GM06990 (cell line): Measurements from ENCODE around the gene PTH2R.
"Not testable (repeated sequence)": the region's sequence is repeated elsewhere in the genome, so short reads cannot be mapped to it uniquely, and the experiment has no call there.

Experiments used
- DNase-seq: peaks from one replicate; pipeline ENCODE4 v3.0.0-alpha.2; 2011; ENCODE audit not compliant: insufficient read length; ENCODE audit errors: extremely low read depth
- H3K27me3 ChIP-seq: replicated peaks from 2 replicates; pipeline ENCODE4 v1.6.0; 2011; ENCODE audit warnings: low read length; ENCODE audit not compliant: control insufficient read depth, insufficient read depth
- H3K36me3 ChIP-seq: 2 replicates; pipeline ENCODE4 v1.5.1; 2011; ENCODE audit warnings: low read length; ENCODE audit not compliant: control insufficient read depth, insufficient read depth
- H3K4me3 ChIP-seq: replicated peaks from 2 replicates; pipeline ENCODE4 v1.5.1; 2011; ENCODE audit warnings: low read depth, mild to moderate bottlenecking, control low read depth, low read length
- TF ChIP-seq, protein P1 (sequence below): IDR thresholded peaks from 2 replicates; pipeline ENCODE4 v1.5.1; 2011; ENCODE audit warnings: low read length, control low read depth, mild to moderate bottlenecking, inconsistent platforms; ENCODE audit not compliant: insufficient read depth, poor library complexity, severe bottlenecking

The PTH2R gene

DNA sequence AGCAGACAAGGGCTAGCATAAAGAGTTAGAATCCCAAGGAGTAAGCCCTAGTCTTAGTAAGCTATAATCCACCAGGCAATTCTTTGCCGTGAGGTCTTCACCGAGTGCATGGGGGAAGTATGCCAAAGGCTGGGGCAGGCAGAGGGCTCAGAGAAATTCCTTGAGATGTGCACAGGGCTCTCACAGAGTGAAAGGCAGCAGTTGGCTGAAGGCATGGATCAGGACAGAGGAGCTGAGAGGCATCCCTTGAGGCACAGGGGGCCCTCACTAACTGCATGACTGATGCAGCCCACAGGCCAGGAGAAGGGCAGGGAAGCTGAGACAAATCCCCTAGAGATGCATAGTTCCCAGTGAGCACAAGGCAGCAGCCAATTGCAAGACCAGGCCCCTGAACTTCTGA is 34.1 kb downstream of the PTH2R start:
- Histone ChIP-seq H3K36me3 (no peaks in the 10 kb centered on the region), H3K4me3 (no peak overlapping the region), H3K27me3 (no peaks in the 10 kb centered on the region; the same call in 1 of the 2 replicates)
- DNase-seq = no peak
- TF ChIP-seq, protein P1, sequence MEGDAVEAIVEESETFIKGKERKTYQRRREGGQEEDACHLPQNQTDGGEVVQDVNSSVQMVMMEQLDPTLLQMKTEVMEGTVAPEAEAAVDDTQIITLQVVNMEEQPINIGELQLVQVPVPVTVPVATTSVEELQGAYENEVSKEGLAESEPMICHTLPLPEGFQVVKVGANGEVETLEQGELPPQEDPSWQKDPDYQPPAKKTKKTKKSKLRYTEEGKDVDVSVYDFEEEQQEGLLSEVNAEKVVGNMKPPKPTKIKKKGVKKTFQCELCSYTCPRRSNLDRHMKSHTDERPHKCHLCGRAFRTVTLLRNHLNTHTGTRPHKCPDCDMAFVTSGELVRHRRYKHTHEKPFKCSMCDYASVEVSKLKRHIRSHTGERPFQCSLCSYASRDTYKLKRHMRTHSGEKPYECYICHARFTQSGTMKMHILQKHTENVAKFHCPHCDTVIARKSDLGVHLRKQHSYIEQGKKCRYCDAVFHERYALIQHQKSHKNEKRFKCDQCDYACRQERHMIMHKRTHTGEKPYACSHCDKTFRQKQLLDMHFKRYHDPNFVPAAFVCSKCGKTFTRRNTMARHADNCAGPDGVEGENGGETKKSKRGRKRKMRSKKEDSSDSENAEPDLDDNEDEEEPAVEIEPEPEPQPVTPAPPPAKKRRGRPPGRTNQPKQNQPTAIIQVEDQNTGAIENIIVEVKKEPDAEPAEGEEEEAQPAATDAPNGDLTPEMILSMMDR = no peak

DNA sequence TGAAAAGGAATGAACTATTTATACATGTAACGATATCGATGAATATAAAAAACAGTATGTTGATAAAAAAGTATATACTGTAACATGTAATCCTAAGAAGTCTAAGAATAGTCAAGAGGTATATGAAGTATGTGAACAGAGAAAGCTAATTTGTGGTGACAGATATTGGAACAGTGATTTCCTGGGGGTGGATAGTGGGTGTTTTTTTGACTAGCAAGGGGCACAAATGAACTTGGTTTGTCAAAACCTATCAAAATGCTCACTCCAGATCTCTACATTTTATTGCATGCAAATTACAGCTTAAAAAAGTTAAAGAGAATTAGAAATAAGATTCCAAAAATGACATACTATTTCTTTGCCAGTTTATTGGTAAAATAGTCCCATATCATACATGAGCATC is 35.4 kb downstream of the PTH2R start:
- no peak overlapping the region for H3K4me3 ChIP-seq
- DNase-seq = no peak
- H3K27me3 ChIP-seq = no peaks in the 10 kb centered on the region
- TF ChIP-seq, protein P1 = no peak
- H3K36me3 ChIP-seq = no peaks in the 10 kb centered on the region

DNA sequence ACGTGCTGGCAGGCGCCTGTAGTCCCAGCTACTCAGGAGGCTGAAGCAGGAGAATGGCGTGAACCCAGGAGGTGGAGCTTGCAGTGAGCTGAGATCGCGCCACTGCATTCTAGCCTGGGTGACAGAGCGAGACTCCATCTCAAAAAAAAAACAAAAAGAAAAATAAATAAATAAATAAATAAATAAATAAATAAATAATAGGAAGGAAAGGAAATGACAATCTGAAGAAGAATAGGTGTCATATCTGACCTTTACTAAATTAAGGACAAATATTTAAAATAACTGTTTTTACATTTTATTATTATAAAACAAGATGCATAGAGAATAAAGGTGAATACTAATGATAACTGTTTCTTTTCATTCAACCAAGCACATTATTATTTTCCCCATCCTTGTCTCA is 40.9 kb downstream of the PTH2R start:
- not testable (repeated sequence) for H3K36me3 ChIP-seq, H3K4me3 ChIP-seq, H3K27me3 ChIP-seq

DNA sequence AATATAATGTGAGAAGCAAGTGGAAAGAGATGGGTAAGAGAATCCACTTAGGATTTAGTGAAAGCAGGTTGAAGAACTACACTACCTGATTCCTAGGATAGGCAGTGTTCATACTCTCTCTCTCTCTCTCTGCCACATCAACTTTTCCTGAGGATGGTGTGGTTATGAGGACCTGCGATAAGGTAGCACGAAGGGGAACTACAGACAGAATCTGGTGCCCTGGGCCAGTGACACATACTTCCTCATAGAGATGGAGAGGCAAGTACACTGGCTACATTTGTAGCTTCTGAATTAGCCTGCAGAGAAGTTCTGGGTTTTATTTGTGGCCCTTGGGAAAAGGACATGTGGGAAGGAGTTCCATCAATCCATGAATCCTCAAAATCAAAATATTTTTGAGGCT is 44.5 kb downstream of the PTH2R start:
- Histone ChIP-seq H3K27me3 (no peaks in the 10 kb centered on the region), H3K36me3 (no peaks in the 10 kb centered on the region), H3K4me3 (no peak overlapping the region)
- TF ChIP-seq, protein P1 = no peak
- no peak for DNase-seq

More for the DNA sequence above, 40.9 kb downstream of the PTH2R start:
- DNase-seq = not testable (repeated sequence)

DNA sequence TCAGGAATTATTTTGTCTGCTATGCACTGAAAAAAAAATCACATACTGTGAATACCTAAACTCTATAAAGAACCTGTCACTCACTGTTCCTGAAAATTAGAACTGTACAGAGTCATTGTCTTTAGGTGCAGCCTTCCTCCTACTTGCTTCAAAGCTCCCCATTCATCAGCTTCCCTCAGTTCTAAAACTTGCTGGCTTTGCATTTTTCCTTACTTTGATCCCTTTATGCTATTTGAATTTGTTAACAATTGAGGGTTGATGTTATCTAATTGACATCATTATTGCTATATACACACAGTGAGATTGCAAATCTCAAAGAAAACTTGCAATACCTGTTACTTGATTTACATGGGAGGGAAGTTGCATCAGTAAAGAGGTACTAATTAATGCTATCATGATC is 48.3 kb downstream of the PTH2R start:
- no peak for DNase-seq
- TF ChIP-seq, protein P1 = no peak
- Histone ChIP-seq H3K27me3 (no peaks in the 10 kb centered on the region), H3K4me3 (no peak overlapping the region), H3K36me3 (no peaks in the 10 kb centered on the region)

DNA sequence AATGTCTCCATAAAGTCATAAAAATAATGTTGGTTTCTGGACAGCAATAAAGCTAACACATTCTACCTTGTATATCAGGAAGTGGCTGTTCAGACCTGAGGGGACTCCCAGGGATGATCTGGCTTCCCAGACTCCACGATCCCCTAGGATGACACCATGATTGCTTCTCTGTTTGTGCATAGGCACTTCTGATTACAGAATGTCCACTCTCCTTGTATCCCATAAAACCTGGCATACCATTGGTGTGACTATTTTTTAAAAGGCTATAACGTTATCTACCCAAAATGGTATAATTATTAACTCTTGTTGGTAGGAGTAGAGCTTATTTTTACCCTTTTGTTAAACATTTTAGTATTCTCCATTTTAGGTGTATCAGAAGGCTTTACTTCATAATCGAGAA is 57.1 kb downstream of the PTH2R start:
- Histone ChIP-seq H3K36me3 (no peaks in the 10 kb centered on the region), H3K4me3 (no peak overlapping the region), H3K27me3 (no peaks in the 10 kb centered on the region)
- TF ChIP-seq, protein P1 = no peak
- no peak for DNase-seq
